Activated CD8-positive, alpha-beta T cell treated with anti-CD3 and anti-CD28 coated beads for 36 hours (primary cell): ENCODE results near the gene SLC44A2. TPM values are rescaled to one million over a fixed set of nuclear protein-coding genes. Genes with fewer than 3 reads are reported as not detected.
A peak's percentile ranks its signal among the peaks of the same experiment; 100 is the strongest.

Source experiments
- ATAC-seq: fragments of 200-7000 bp; cut with Tn5 transposase; one replicate; pipeline ENCODE4 v1.10.0; 2021; ENCODE audit warnings: mild to moderate bottlenecking, moderate library complexity
- CTCF ChIA-PET: fragments of 350-600 bp; sonication (Branson Sonifier 250); formaldehyde crosslinking; loops from one replicate; lab custom pipeline; 2021; ENCODE audit warnings: antibody characterized with exemption; lab: Charles Lee
- POLR2A ChIA-PET: fragments of 350-600 bp; sonication (Branson Sonifier 250); formaldehyde crosslinking; loops from one replicate; lab custom pipeline; 2021; ENCODE audit warnings: antibody characterized with exemption; lab: Charles Lee
- DNase-seq: peaks from one replicate; pipeline ENCODE4 v3.0.0-alpha.2; 2020
- H3K27ac Mint-ChIP-seq: one replicate; pipeline ENCODE4 v1.8.0; 2021; ENCODE audit warnings: mild to moderate bottlenecking, mixed read lengths
- H3K27me3 Mint-ChIP-seq: one replicate; pipeline ENCODE4 v1.8.0; 2021; ENCODE audit warnings: mixed read lengths
- H3K36me3 Mint-ChIP-seq: one replicate; pipeline ENCODE4 v1.8.0; 2021; ENCODE audit warnings: low read depth, mixed read lengths
- H3K4me1 Mint-ChIP-seq: one replicate; pipeline ENCODE4 v1.8.0; 2021; ENCODE audit warnings: low read depth, mixed read lengths
- H3K4me3 Mint-ChIP-seq: one replicate; pipeline ENCODE4 v1.8.0; 2021; ENCODE audit warnings: mild to moderate bottlenecking, moderate library complexity, mixed read lengths
- H3K9me3 Mint-ChIP-seq: one replicate; pipeline ENCODE4 v1.8.0; 2021; ENCODE audit warnings: mixed read lengths
- CTCF ChIP-seq: fragments of 200-600 bp; IDR thresholded peaks from one replicate; pipeline ENCODE4 v1.8.0; 2022; ENCODE audit warnings: antibody characterized with exemption, mild to moderate bottlenecking
- intact Hi-C: fragments of 100-400 bp; cut with micrococcal nuclease; formaldehyde crosslinking; loops from one replicate; pipeline ENCODE4 v1.10.0; 2022
- total RNA-seq, 2 experiments: library from RNA; stranded (reverse); gene quantifications; one replicate each; pipeline ENCODE4 v1.2.3, GENCODE V29; 2021

SLC44A2 gene
- total RNA-seq, 2 experiments from 2014 or later = 66.0 to 71.4 TPM

GRCh38 chr19:10593148-10593547, 32.2 kb upstream of the SLC44A2 start:
- no peak for DNase-seq
- CTCF ChIA-PET = interaction anchor here (1.3 to 6.3 kb wide), 3 partner anchors 13 to 107 kb away, joined by 4 to 50 read pairs (median 6); no protein-coding TSS in a partner anchor
- H3K4me3 Mint-ChIP-seq = no peak overlapping the region
- peaks cover 22% of the 10 kb centered on the region for H3K4me1 Mint-ChIP-seq
- no peak for ATAC-seq
- POLR2A ChIA-PET = interaction anchor here (0.6 to 1.6 kb wide), 3 partner anchors 9 to 128 kb away, joined by 3 to 8 read pairs (median 3); no protein-coding TSS in a partner anchor
- H3K36me3 Mint-ChIP-seq = no peaks in the 10 kb centered on the region
- no peak for TF ChIP-seq CTCF
- intact Hi-C loops = no loop called here
- no peaks in the 10 kb centered on the region for H3K27me3 Mint-ChIP-seq
- no peaks in the 10 kb centered on the region for H3K9me3 Mint-ChIP-seq
- no peak overlapping the region for H3K27ac Mint-ChIP-seq

GRCh38 chr19:10593820-10594637, 31.3 kb upstream of the SLC44A2 start:
- Mint-ChIP-seq H3K4me3 (no peak overlapping the region), H3K4me1 (peaks cover 22% of the 10 kb centered on the region), H3K36me3 (no peaks in the 10 kb centered on the region), H3K9me3 (no peaks in the 10 kb centered on the region), H3K27me3 (no peaks in the 10 kb centered on the region), H3K27ac (peak overlapping the region; percentile 73)
- POLR2A ChIA-PET = interaction anchor here (1.6 to 2.2 kb wide), 2 partner anchors 10 kb away, joined by 8 to 9 read pairs; no protein-coding TSS in a partner anchor
- ATAC-seq = no peak
- CTCF ChIA-PET = interaction anchor here (3.5 to 6.3 kb wide), 2 partner anchors 13 to 50 kb away, joined by 12 to 50 read pairs; no protein-coding TSS in a partner anchor
- no peak for DNase-seq
- intact Hi-C loops = no loop called here
- TF ChIP-seq CTCF = no peak

- CTCF ChIA-PET = interaction anchor here (1.0 to 2.6 kb wide), 3 partner anchors 19 to 46 kb away, joined by 3 to 9 read pairs (median 7); no protein-coding TSS in a partner anchor
These were observed 25.2 kb upstream of the SLC44A2 start for GRCh38 chr19:10600149-10600548.

GRCh38 chr19:10601999-10602329, 23.4 kb upstream of the SLC44A2 start:
- Mint-ChIP-seq H3K27ac (peak overlapping the region; percentile 81), H3K27me3 (no peaks in the 10 kb centered on the region), H3K36me3 (peaks cover 12% of the 10 kb centered on the region), H3K4me1 (peaks cover 19% of the 10 kb centered on the region), H3K4me3 (peak overlapping the region; percentile 68), H3K9me3 (no peaks in the 10 kb centered on the region)
- POLR2A ChIA-PET = interaction anchor here (0.9 to 4.8 kb wide), 7 partner anchors 9 to 50 kb away, joined by 3 to 25 read pairs (median 13); partner anchors contain the start of gene CDKN2D
- no peak for TF ChIP-seq CTCF
- ATAC-seq (no peak), DNase-seq (no peak)
- intact Hi-C loops = loop anchor here (5.0 kb wide), 1 partner anchor 40 kb away; no protein-coding TSS in a partner anchor
- CTCF ChIA-PET = interaction anchor here (1.0 to 1.8 kb wide), 4 partner anchors 21 to 116 kb away, joined by 3 to 34 read pairs (median 7); partner anchors contain the start of gene DNM2

More at GRCh38 chr19:10600149-10600548, 25.2 kb upstream of the SLC44A2 start:
- ATAC-seq = no peak
- DNase-seq = no peak
- Mint-ChIP-seq H3K4me3 (no peak overlapping the region), H3K4me1 (peaks cover 36% of the 10 kb centered on the region), H3K9me3 (no peaks in the 10 kb centered on the region), H3K27ac (no peak overlapping the region), H3K36me3 (peaks cover 12% of the 10 kb centered on the region), H3K27me3 (no peaks in the 10 kb centered on the region)
- POLR2A ChIA-PET = interaction anchor here (0.6 to 3.9 kb wide), 2 partner anchors 12 to 235 kb away, joined by 4 to 13 read pairs; no protein-coding TSS in a partner anchor
- TF ChIP-seq CTCF = no peak
- intact Hi-C loops = loop anchor here (5.0 kb wide), 1 partner anchor 42 kb away; no protein-coding TSS in a partner anchor
